ENCODE measurements around the gene GJC1.
"Not testable (repeated sequence)": the region's sequence is repeated elsewhere in the genome, so short reads cannot be mapped to it uniquely, and the experiment has no call there.

GJC1 gene

DNA sequence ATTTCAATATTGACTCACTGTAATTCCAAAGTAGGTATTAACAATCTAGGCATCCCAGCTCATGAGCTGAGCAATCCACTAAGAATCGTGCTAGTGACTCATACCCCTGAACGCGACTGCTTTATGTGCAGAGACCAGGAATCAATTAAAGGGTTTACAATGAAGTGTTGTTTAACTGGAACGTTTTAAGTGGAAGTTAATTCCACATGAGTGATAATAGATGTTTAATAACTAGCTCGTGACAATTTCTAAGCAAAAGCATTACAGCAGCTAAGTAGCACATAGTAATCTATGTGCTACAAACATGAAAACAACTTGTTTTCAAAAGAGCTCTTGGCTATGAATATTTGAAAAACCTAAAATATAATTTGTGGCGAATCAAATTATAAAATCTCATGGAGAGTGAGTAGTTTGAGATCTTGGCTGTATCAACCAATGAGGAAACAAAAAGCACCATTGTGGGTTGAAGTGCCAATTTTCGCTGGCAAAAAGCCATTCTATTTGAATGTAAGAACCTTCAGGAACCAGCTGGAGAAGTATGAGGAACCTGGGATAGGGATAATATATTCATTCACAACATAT, 9.4 kb downstream of the GJC1 start:
- TF ChIP-seq, protein P1, sequence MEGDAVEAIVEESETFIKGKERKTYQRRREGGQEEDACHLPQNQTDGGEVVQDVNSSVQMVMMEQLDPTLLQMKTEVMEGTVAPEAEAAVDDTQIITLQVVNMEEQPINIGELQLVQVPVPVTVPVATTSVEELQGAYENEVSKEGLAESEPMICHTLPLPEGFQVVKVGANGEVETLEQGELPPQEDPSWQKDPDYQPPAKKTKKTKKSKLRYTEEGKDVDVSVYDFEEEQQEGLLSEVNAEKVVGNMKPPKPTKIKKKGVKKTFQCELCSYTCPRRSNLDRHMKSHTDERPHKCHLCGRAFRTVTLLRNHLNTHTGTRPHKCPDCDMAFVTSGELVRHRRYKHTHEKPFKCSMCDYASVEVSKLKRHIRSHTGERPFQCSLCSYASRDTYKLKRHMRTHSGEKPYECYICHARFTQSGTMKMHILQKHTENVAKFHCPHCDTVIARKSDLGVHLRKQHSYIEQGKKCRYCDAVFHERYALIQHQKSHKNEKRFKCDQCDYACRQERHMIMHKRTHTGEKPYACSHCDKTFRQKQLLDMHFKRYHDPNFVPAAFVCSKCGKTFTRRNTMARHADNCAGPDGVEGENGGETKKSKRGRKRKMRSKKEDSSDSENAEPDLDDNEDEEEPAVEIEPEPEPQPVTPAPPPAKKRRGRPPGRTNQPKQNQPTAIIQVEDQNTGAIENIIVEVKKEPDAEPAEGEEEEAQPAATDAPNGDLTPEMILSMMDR (IDR thresholded peaks at IDR 0.05; ENCODE audit: low read depth, low read length, missing control alignments): no peak
- no peak for DNase-seq (ENCODE audit: low read depth)
- no peak overlapping the region for H3K4me3 ChIP-seq (ENCODE audit: low read depth, low read length)

GRCh38 chr17:44818508-44818907, 11.6 kb downstream of the GJC1 start:
- not testable (repeated sequence) for DNase-seq (ENCODE audit: low read depth)

GRCh38 chr17:44812263-44812662, 17.8 kb downstream of the GJC1 start:
- TF ChIP-seq, protein P1 (IDR thresholded peaks at IDR 0.05; ENCODE audit: low read depth, low read length, missing control alignments): no peak
- H3K4me3 ChIP-seq (ENCODE audit: low read depth, low read length): no peak overlapping the region
- no peak for DNase-seq (ENCODE audit: low read depth)

More at GRCh38 chr17:44818508-44818907, 11.6 kb downstream of the GJC1 start:
- H3K4me3 ChIP-seq (ENCODE audit: low read depth, low read length): not testable (repeated sequence)

GRCh38 chr17:44808656-44809388, 21.3 kb downstream of the GJC1 start:
- H3K4me3 ChIP-seq (ENCODE audit: low read depth, low read length); DNase-seq (ENCODE audit: low read depth): not testable (repeated sequence)

- TF ChIP-seq, protein P1 (IDR thresholded peaks at IDR 0.05; ENCODE audit: low read depth, low read length, missing control alignments): no peak
Measured at GRCh38 chr17:44808156-44808555, 21.9 kb downstream of the GJC1 start.

DNA sequence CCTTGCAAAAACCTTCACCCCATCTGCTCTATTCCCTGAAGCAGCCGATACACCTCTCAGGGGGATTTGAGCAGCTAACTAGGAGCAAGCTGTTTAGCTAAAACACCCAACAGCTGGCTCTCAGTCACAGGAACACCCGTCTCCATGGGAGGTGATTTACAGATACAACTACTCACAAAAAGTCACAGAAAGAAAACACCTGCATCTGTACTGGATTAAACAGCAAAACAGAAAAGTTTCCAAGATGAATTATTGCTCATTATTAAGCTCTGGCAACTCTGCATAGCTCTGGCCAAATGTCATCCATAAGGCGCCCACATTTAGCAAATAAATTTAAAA, 22.3 kb downstream of the GJC1 start:
- DNase-seq (ENCODE audit: low read depth): no peak
- TF ChIP-seq, protein P1 (IDR thresholded peaks at IDR 0.05; ENCODE audit: low read depth, low read length, missing control alignments): no peak

More at GRCh38 chr17:44808156-44808555, 21.9 kb downstream of the GJC1 start:
- H3K4me3 ChIP-seq (ENCODE audit: low read depth, low read length): no peak overlapping the region
- DNase-seq (ENCODE audit: low read depth): no peak

GRCh38 chr17:44807093-44807816, 22.8 kb downstream of the GJC1 start:
- TF ChIP-seq, protein P1 (IDR thresholded peaks at IDR 0.05; ENCODE audit: low read depth, low read length, missing control alignments): no peak
- DNase-seq (ENCODE audit: low read depth): no peak
- H3K4me3 ChIP-seq (ENCODE audit: low read depth, low read length): no peak overlapping the region

More for the DNA sequence above, 22.3 kb downstream of the GJC1 start:
- no peak overlapping the region for H3K4me3 ChIP-seq (ENCODE audit: low read depth, low read length)
